CD4-positive, alpha-beta T cell treated with Interleukin-12 subunit alpha and Interleukin-12 subunit beta, for 1 hour (primary cell): ENCODE measurements around the gene SLC25A21.
"Not testable (repeated sequence)": the region's sequence is repeated elsewhere in the genome, so short reads cannot be mapped to it uniquely, and the experiment has no call there.

Source experiments
- DNase-seq: peaks from one replicate; pipeline ENCODE4 v3.0.0-alpha.2; 2020

The SLC25A21 gene

GRCh38 chr14:36750244-36750643 lies 422.2 kb downstream of the SLC25A21 start:
- no peak for DNase-seq

GRCh38 chr14:36748610-36749213 lies 423.7 kb downstream of the SLC25A21 start:
- no peak for DNase-seq

- no peak for DNase-seq
Observed at GRCh38 chr14:36747411-36748184, 424.8 kb downstream of the SLC25A21 start.

GRCh38 chr14:36746872-36747271 lies 425.5 kb downstream of the SLC25A21 start:
- no peak for DNase-seq

- no peak for DNase-seq
Observed at GRCh38 chr14:36741858-36742257, 430.5 kb downstream of the SLC25A21 start.

- DNase-seq = no peak
Observed at GRCh38 chr14:36738269-36738668, 434.1 kb downstream of the SLC25A21 start.

GRCh38 chr14:36726128-36726527 lies 446.3 kb downstream of the SLC25A21 start:
- DNase-seq = no peak

GRCh38 chr14:36724162-36724561 lies 448.2 kb downstream of the SLC25A21 start:
- no peak for DNase-seq

GRCh38 chr14:36723530-36723929 lies 448.9 kb downstream of the SLC25A21 start:
- DNase-seq = no peak

- no peak for DNase-seq
Observed at GRCh38 chr14:36721877-36722276, 450.5 kb downstream of the SLC25A21 start.

- DNase-seq = no peak
Observed at GRCh38 chr14:36720657-36721056, 451.7 kb downstream of the SLC25A21 start.

- no peak for DNase-seq
Observed at GRCh38 chr14:36719823-36720222, 452.6 kb downstream of the SLC25A21 start.

GRCh38 chr14:36718216-36718615 lies 454.2 kb downstream of the SLC25A21 start:
- no peak for DNase-seq

- DNase-seq = no peak
Observed at GRCh38 chr14:36717363-36717762, 455.0 kb downstream of the SLC25A21 start.

- no peak for DNase-seq
Observed at GRCh38 chr14:36716614-36717184, 455.7 kb downstream of the SLC25A21 start.

GRCh38 chr14:36713960-36714703 lies 458.3 kb downstream of the SLC25A21 start:
- no peak for DNase-seq

GRCh38 chr14:36707570-36707969 lies 464.8 kb downstream of the SLC25A21 start:
- no peak for DNase-seq

- no peak for DNase-seq
Observed at GRCh38 chr14:36702474-36702873, 469.9 kb downstream of the SLC25A21 start.

GRCh38 chr14:36701132-36701531 lies 471.3 kb downstream of the SLC25A21 start:
- DNase-seq = no peak

- DNase-seq = no peak
Observed at GRCh38 chr14:36700651-36701050, 471.8 kb downstream of the SLC25A21 start.

- not testable (repeated sequence) for DNase-seq
Observed at GRCh38 chr14:36699420-36699819, 473.0 kb downstream of the SLC25A21 start.

- no peak for DNase-seq
Observed at GRCh38 chr14:36690311-36691040, 481.9 kb downstream of the SLC25A21 start.

GRCh38 chr14:36684946-36685345 lies 487.5 kb downstream of the SLC25A21 start:
- no peak for DNase-seq
